Kidney epithelial cell (primary cell): ENCODE measurements around the gene RTP4. TPM values are rescaled to one million over a fixed set of nuclear protein-coding genes. Genes with fewer than 3 reads are reported as not detected.

Experiments
- DNase-seq: peaks from one replicate; pipeline ENCODE4 v3.0.0-alpha.2; 2010; ENCODE audit warnings: low read depth
- H3K27me3 ChIP-seq: 2 replicates; pipeline ENCODE4 v1.6.0; 2011; ENCODE audit warnings: low read length; ENCODE audit not compliant: control insufficient read depth, insufficient read depth
- H3K36me3 ChIP-seq: 2 replicates; pipeline ENCODE4 v1.5.1; 2011; ENCODE audit warnings: low read length; ENCODE audit not compliant: control insufficient read depth, insufficient read depth
- H3K4me3 ChIP-seq: 2 replicates; pipeline ENCODE4 v1.5.1; 2011; ENCODE audit warnings: low read depth, mild to moderate bottlenecking, control low read depth, low read length
- CTCF ChIP-seq: IDR thresholded peaks from 2 replicates; pipeline ENCODE4 v1.5.1; 2011; ENCODE audit warnings: mild to moderate bottlenecking, moderate library complexity, low read length, control low read depth, inconsistent platforms; ENCODE audit not compliant: insufficient read depth, poor library complexity, severe bottlenecking
- total RNA-seq: library from RNA; depleted of rRNA; stranded (reverse); fragments of >200 nt; gene quantifications from 2 replicates; pipeline ENCODE4 v1.2.3, GENCODE V29; 2015

RTP4 gene
- 1.2 and 1.5 TPM in 2 replicates for total RNA-seq

DNA sequence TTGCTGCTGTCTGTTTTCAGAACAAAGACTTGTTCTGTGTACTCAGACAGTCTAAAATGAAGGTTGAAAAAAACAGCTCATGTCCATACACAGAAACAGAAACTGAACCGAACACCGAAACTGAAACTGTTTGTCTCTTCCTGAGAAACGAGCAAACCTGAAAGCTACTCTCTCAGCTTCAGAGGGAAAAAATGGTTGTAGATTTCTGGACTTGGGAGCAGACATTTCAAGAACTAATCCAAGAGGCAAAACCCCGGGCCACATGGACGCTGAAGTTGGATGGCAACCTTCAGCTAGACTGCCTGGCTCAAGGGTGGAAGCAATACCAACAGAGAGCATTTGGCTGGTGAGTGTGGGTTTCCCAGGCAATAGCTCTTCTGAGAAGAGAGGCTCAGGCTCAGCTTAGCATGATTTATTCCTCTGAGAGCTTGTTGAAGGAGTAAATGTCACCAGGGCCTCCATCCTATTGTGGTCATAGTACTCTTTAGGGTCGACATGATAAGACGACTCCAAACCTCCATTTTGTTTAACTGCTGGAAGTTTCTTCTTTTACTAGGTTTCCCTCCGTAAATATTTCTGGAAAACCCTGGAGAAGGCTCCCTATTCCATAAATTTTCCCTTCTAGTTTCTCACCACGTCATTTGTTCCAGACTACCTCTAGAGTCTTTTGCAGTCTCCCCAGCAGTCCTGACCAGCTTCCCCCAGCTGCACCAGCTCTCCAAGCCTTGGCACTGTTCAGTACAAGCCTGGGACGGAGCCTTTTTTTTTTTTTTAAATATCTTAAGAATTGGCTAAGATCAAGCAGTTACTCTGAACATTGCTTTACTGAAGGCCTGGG, at the start of gene RTP4:
TSS of gene RTP4 (plus strand) at position 135 of the 838 bp plus-strand sequence. CDS start at position 192, 57 bp downstream.
- no peak for TF ChIP-seq CTCF
- Histone ChIP-seq H3K27me3 (no peaks in the 10 kb centered on the region), H3K36me3 (no peaks in the 10 kb centered on the region), H3K4me3 (no peak within 1 kb of the TSS)
- no peak for DNase-seq

DNA sequence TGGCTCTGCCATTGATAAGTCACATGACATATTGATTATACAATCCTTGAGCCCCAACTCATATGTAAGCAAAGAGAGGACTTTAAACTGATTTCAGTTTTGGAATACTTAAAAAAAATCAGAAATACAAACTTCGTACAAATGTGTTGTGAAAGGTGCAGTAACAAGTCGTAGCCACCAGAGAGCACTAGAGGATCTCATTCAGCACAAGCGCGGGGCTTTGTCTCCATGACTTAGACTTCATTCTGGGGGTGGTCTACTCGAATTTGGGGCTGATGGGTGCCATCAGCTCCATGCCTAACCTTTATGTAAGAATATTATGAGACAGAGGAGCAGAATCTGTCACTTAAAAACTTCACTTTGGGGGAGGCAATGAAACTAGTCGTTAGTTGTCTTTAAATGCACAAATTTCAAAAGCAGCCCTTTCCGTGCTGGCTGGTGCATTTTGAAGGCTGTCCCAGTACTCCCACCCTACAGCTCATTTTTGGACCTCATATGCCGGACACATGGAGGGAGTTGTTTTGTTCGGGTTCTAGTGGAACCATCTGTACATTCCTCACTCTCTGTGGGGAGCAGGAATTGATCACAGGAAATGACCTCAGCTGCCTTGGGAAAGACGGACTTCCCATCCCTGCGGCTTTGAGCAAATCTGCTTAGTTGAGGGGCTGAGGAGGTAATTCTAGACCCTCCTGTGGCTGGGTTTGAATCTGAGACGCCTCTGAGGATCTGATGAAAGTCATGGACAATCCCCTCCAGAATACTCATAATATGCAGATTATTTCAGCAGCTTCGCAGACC, 49.2 kb upstream of the RTP4 start:
- Histone ChIP-seq H3K4me3 (no peak overlapping the region), H3K27me3 (peaks cover 2% of the 10 kb centered on the region), H3K36me3 (no peaks in the 10 kb centered on the region)
- DNase-seq = peak; percentile 14
- peak; percentile 87 for TF ChIP-seq CTCF

DNA sequence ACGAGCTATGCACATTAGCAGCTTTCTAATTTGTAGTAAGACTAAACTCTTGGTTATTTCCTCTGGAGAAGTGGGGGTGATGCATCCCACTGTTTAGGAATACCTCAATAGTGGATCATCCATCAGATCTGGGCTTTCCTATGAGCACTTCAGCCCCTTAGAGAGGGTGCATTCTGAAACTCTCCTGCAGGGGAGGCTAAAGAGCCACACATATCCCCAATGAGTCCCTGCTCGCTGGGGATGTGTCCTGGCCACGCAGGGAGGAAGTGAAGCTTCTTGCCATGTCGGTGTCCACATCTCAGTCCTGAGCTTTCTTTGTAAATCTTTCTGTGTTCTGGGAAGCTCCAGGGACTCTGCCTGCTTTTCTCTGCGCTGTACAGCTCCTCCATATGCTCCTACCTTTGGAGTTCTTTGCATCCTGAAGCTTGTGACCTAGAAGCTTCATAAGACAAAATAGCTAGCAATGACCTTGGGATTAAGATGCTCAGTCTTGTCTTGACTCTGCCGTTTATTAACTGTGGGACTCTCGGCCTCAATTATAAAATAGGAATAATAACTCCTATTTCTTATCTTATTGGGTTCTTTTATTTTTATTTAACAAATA, 48.4 kb upstream of the RTP4 start:
- Histone ChIP-seq H3K36me3 (no peaks in the 10 kb centered on the region), H3K27me3 (no peaks in the 10 kb centered on the region), H3K4me3 (no peak overlapping the region)
- DNase-seq = peak; percentile 23
- peak; percentile 95 for TF ChIP-seq CTCF

- H3K36me3 ChIP-seq = no peaks in the 10 kb centered on the region
- H3K4me3 ChIP-seq = no peak overlapping the region
- TF ChIP-seq CTCF = no peak
- no peak for DNase-seq
- no peaks in the 10 kb centered on the region for H3K27me3 ChIP-seq
Observed at GRCh38 chr3:187321766-187322165, 46.4 kb upstream of the RTP4 start.

- no peak overlapping the region for H3K4me3 ChIP-seq
- no peak for DNase-seq
- no peaks in the 10 kb centered on the region for H3K36me3 ChIP-seq
- no peak for TF ChIP-seq CTCF
- no peaks in the 10 kb centered on the region for H3K27me3 ChIP-seq
Observed at GRCh38 chr3:187322291-187322690, 45.9 kb upstream of the RTP4 start.
